Stimulated activated CD4-positive, alpha-beta T cell treated with anti-CD3 and anti-CD28 coated beads, Interleukin-12 subunit alpha, Interleukin-12 subunit beta, amount 100 ng/mL, for 48 hours (primary cell): ENCODE results near the gene TRMT61A.

Experiments
- DNase-seq, 3 donors: peaks; one replicate each; pipeline ENCODE4 v3.0.0-alpha.2; 2020; ENCODE audit warnings: low read depth in 2 of 3, low spot score in 1 of 3

The TRMT61A gene

DNA sequence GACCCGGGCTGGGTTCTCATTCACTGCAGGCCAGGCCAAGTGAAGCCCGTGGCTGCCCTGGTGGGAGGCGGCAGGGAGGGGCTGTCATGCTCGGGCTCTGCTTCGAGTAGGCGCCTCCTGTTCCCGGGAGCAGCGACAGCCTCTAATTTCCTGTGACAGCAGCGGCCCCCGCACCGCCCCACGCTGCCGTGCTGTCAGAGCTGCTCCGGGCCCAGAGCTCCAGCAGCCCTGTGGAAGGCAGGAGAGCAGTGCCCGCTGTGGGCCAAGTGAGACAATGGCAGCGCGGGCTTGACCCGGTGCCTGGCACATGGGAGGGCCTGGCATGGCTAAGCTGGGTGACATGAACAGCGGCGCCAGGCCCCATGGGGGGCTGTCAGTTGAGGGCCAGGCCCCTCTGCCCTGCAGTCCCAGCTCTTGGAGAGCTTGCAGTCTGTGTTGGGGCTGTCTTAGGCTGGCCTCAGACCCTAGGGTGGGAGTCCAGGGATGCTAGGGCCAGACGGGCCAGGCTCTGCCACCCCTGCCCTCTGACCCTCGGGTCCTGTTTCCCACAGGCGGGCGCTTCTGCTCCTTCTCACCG is 5.1 kb downstream of the TRMT61A start:
- DNase-seq: no peak

DNA sequence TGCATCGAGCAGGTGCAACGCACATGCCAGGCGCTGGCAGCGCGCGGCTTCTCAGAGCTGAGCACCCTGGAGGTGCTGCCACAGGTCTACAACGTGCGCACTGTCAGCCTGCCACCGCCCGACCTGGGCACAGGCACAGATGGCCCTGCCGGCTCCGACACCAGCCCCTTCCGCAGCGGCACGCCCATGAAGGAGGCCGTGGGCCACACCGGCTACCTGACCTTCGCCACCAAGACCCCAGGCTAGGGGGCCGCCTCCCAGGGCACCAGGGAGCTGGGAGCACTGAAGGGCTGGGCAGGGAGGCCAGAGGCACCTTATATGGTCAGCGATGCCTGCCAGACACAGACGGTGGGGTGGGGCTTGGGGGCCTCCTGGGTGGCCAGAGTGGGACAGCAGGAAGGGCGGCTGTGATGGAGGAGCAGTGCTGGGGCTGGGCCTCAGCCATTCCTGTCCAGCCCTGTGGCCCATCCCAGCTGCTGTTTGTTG is 5.6 kb downstream of the TRMT61A start:
- DNase-seq: no peak

DNA sequence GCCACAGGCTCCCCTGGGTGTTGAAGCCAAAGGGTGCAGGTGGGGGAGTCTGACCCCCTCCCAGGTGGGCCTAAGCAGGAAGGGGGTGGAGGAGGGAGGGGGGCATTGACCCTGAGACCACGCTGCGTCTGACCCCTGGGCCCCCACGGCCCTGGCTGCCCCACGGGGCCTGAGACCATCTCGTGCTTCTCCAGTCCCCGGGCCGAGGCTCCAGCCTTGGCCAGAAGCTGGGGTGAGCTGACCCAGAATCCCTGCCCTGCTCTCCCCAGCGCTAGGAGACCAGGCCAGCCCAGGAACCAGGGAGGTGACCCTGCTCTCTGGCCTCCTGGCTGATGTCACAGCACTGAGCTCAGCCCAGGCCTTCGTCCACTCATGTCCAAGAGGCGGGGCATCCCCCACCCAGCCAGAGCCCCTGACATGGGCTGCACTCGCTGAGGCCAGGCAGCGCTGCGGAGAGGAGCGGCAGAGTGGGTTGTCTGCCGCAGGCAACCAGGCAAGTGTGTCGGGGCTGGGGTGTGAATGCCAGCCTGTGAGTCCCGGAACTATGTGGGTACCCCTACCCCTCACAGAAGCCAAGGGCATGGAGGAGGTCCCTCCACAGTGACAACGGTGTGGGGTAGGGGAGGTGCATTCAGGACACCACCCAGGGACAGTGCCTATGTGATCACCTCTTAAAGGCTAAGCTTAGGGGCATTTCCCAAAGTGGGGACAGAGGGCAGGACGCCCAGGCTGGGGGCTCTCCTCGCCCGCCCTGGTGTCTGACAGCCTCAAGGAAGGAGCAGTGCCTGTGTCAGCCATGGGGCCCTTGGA is 6.3 kb downstream of the TRMT61A start:
- DNase-seq: no peak

DNA sequence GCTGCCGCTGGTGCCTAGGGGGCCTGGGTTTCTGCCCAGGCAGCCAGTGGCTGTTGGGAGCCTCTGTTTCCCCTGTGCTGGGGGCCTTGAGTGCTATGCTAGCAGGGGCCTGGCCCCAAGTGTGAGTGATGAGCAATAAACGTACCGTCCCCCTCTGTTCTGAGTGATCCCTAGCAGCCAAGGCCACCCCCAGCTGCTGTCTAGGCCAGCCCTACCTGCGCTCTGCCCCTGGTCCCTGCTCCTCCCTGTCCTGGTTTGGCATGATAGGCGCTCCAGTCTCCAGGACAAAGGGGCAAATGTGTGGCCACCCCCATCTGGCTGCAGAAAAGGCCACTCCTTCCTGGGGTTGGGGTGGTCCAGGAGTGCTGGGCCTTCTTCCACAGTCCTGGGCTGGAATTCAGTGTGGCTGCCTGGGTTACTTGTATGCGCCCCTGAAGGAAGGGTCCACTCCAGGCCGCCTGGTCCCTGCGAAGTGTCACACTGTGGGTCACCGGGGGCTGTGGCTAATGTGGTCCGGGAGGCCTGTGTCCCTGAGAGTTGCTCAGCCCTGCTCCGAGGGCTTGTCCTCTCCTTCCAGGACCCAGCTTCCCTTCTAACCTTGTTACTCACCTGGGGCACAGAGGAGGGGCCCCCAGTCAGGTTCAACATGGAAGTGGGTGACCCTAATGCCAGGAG is 7.0 kb downstream of the TRMT61A start:
- DNase-seq: no peak

DNA sequence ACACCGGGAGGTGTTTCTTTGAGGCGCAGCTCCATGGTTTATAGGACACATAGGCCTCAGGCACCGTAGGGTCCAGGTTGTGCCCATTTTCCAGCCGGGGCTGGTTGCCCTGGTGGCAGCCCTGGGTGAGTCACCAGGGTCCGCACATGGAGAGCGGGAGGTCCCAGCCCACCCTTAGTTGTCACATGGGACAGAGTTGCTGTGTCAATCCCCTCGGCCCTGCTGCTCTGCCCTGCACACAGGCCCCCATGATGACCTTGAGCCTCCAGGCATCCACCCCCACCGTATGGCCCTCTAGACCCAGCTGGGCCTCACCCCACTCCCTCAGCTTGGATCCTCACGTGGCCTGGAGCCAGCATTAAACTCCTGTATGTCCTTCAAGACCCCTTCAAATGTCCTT is 7.7 kb downstream of the TRMT61A start:
- no peak for DNase-seq

DNA sequence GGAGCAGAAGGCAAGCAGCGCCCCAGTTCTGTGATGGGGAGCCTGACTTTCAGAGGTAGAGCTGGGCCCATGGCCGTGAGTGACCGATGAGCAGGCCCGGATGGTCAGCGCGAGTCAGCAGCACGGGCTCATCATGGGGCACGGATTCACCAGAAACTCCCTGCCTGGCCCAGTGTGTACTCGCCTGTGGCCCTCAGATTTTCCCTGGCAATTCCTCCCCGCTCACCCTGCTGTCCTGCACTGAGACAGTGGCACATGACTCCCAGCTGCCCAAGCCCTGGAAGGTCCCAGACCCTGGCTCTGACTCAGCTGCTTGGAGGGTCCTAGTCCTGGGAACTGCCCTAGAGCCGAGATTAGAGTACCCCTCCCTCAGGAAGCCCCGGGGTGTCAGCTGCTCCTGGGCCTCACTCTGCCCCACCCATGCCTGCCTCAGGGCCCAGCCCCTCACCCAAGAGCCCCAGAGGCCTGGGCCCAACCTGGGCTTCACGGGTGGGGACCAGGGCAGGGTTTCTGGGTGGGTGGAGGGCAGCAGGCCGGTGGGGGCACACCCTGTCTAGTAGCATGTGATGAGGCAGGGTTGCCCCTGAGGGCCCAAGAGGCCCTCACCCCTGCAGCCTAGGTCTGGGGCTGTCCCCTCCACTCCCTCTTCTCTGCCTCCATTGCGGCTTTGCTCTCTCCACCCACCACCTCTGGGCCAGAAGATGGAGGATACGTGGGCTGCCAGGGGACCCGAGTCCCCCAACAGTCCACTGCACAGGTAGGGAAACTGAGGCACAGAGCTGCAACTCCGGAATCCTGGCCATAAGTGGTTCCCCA is 8.4 kb downstream of the TRMT61A start:
- no peak for DNase-seq

DNA sequence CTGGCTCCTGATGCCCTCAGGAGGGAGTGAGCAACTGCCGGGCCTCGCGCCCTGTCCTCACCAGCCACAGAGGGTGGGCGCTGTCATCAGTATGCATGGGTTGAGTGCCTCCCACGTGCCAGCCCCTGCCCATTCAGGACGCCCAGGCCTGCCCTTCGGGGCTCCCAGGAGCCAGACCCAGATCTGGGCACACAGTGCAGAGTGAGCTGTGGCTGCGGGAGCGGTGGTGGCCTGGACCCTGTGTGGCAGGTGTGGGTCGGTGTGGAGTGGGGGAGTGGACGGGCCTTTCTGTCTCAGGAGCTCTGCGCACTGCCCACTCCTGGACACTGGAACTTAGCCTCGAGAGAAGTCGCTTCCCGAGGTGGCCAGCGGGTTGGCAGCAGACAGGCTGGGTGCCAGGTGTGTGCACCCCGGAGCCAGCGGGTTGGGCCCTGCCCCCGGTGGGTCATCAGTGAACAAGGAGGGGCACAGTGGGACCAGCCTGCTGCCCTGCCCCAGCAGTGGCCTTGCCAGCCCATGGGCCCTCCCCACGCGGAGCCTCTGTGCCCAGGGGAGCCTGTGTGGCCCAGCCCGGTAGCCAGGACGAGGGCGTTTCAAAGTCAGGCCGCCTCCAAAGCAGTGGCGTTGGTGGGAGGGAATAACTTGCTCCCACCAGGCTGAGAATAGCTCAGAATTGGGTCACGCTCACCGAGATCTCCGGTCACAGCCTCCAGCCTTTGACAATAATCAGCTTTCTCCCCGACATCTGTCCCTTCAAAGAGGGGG is 9.5 kb downstream of the TRMT61A start:
- DNase-seq: no peak

DNA sequence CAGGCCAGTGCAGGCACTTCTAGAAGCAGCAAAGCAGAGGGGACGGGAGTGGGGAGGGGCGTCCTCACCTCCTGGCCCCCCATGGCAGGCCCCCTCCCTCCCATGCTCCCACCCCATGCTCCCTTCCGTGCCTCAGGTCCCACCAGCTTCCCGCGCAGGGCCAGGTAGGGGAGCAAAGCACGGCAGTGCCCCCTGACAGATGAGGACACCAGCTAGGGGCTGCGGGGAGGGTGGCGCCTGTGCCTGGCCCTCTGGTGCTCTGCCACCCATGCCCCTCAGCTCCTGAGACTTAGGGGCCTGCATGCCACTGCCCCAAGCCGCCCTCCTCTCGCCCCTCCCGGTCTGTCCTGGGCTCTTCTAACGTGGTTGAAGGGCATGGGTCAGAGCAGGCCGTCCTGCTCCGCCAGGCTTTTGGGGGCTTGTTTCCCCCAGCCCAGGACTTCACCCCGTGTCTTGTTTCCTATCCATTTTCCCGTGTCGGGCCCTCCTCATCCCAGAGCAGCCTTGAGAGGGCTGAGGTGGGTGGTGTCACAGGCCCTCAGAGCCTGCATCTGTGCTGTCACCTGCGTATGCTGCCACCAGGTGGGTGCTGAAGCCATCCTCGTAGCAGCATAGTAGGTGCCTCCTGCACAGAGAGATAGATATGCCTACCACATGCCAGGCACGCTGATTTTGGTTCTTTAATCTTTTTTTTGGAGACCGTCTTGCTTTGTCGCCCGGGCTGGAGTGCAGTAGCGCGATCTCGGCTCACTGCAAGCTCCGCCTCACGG is 10.2 kb downstream of the TRMT61A start:
- no peak for DNase-seq

DNA sequence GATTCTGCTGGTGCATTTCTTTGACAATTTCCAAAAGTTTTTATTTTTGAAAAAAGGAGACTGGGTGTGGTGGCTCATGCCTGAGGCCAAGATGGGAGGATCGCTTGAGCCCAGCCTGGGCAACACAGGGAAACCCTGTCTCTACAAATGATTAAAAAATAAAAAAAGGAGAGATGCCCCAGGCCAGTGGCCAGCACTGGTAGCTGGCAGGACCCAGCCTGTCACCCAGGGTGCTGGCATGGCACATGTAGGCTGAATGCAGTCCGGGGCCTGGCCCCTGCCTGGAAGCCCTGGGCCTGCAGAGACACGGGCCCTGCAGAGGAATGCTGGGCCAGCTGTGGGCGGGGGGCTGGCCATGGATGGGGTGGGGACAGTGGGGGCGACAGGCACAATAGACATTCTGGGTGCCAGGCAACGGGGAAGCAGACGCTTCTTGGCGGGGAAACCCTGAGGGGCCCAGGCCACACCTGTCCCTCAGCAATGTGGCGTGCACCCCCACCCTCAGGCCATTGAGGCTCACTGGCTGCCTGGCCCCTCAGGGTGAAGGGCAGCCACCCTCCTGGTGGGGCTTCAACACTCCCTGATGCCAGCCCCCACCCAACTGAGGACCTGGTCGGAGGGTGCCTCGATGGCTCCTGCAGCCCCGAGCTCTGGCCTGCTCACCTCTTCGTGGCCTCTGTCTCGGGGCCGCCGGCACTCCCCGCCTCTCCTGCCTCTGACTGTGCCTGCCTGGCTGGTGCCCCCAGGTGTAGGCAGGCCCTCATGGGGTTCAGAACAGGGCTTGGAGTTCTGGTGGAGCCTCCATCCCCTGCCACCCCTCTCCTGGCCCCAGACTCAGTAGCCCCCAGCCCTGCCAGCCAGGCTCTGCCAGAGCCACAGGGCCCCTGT is 12.1 kb downstream of the TRMT61A start:
- no peak for DNase-seq

DNA sequence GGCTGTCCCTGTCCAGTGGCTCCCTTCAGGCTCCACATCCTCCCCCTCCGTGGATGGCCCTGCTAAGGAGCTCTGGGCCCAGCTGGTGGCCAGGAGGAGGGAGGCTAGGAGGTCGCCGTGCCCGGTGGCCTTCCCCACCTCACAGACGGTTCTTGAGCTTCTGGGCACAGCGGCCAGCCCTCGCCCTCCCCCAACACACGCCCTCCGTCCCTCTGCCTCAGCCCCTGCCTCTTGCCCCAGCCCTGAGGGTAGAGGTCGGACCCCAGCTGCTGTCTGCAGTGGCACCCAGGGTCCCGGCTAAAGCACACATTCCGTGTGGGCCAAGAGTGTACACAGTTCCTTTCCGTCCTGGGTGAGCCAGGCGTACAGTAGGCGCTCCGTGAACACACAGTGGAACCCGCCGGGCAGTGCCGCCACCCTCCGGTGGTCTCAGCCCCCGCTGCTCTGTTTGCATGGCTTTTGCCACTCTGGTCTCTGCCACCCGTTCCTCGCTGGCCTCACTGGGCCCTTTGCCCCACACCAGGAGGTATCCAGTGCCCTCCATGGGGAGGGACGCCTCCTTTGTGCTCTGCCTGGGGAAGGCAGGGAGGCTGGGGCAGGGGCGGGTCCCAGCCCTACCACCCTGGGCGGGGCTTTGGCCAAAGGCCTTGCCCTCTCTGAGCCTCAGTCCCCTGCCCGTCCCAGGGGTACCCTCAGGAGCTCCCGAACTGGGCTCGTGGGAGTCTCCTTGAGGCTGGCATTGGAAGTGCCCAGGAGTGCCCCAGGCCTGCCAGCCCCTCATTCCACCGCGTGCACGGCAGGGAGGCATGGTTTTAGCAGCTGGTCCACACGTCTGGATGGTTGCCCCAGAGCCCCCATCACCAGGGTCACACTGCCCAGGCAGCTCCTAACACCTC is 13.0 kb downstream of the TRMT61A start:
- no peak for DNase-seq

DNA sequence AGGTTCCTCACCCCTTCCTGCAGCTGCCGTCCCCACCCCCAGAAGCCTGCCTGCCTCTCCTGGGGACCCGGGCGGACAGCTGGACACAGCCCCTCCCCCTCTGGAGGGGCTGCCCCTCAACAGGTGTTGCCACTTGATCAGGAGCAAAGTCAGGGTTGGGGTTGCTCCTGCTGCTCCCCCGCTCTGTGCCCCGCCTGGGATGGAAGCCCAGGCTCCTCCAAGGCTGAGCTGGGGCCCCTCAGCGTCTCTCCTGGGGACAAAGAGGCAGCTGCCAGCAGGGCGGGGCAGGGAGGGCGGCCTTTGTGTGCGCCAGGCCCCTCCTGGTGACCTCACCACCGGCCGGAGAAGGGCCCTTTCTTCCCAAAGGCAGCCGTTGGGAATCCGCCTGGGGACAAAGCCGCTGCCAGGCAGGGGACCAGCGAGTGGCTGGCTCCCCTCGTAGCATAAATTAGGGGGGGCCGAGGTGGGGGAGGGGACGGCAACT is 13.7 kb downstream of the TRMT61A start:
- DNase-seq: no peak

DNA sequence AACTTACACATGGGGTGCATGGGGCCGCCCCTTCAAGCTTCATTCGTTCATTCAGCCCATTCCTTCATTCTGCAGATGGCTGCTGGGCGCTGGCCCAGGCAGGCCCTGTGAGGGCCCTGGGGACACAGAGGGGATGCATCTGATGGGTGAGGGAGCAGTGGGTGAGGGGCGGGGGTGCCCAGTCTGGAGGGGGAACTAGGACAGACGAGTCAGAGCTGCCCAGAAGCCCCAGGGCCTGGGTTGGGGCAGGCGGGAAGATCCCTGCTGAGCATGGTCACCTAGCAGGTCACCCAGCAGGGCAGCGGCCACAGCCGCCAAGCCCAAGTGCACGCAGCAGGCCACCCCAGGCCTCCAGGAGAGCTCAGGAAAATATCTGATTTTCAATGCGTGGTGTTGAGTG is 14.1 kb downstream of the TRMT61A start:
- no peak for DNase-seq

DNA sequence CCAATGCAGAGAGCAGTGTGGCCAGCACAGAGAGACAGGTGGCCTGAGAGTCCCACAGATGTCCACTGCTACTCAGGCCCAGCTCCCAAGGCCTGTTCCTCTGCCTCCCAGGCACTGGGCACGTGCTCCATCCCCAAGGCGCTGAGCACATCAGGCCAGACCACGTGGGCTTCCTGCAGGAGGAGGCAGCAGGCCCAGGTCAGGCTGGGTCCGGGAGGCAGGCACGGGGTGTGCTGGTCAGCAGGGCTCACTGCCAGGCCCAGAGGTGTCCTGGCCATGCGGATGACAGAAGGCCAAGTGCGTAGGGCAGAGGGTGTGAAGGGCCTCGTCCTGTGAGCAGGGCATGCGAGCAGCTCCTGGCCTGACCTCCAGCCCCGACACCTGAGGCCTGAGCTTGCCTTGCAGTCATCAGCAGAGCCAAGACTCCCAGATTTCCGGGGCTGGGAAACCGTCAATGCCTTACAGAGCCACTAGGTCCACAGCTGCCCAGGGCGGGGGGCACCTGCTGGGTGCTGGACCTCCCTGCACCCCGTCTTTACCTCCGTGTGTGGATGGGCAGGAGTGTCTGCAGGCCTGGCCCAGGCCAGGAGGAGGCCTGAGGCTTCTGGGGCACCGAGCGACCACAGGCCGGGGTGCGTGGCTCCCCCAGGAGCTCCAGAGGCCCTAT is 14.9 kb downstream of the TRMT61A start:
- no peak for DNase-seq

DNA sequence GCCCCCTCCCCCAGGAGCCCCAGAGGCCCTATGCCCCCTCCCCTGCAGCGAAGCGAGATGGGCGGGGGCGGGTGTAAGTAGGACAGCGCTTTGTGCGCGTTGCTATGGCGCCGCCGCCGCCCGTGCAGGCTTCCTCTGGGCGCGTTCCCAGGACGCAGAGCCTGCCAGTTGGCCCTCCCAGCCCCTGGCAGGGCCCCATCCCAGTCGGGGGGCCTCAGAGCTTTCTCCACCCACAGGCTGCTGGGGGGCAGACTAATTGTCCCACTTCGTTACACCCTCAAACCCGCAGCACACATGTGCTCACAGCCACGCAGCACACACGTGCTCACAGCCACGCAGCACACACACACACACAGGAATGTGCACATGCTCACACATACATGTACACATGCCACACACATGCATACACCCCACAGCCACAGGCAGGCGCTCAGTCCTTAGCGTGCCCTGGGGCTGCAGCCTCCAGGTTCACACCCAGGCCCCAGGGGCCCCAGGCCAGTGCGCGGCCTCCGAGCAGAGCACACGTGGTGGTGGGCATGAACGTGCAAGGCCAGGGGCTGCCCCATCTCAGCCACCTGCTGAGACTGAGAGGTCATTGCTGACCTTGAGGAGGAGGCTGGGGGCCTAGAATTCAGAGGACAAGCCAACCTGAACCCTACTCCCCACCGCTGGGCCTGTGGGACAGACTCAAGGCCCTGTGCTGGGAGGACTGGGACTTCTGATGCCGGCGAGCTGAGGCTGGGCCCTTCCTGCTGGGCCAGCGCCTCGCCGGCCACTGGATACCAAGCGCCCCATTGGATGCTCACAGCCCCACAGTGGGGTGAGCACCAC is 15.6 kb downstream of the TRMT61A start:
- no peak for DNase-seq

DNA sequence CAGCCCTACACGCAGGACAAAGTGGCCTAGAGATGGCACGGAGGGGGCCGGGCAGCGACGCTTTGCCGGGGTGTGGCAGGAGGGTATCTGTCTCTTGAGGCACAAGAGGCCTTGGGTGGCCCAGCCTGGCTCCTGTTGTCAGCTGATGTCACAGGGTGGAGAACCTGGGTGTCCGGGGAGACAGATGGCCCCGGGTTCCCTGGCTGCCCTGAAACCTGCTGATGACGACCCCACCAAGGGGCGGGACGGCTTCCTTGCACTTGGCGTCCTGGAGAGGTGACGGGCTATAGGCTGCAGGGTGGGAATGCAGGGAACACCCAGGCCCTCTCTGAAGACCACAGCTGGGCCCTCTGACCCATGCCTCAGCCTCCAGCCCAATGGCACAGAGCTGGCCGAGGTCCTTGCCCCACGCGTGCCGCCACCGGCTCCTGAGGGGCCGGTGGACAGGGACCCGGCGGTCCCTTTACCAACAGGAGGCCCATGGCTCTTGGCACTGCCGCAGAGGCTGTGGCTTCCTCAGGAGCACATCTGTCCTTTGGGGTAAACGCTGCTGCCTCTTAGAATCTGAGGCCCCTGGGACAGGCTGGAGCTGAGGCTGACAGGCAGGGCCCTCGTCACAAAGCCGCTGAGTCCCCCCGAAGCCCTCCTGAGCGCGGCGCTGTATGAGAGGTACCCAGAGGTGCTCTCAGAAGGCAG is 16.4 kb downstream of the TRMT61A start:
- DNase-seq: no peak
